Breast epithelium (tissue), 3 donors: ENCODE measurements around the gene PPP1CA.

Source experiments
- CTCF ChIP-seq, 3 donors: fragments of 450-650 bp; IDR thresholded peaks; one replicate each; pipeline ENCODE4 v1.5.1; 2016 to 2017; ENCODE audit warnings: antibody characterized with exemption in 3 of 3, mild to moderate bottlenecking in 3 of 3, moderate library complexity in 3 of 3
- POLR2A ChIP-seq: fragments of 450-650 bp; IDR thresholded peaks from one replicate; pipeline ENCODE4 v1.6.1; 2016; ENCODE audit warnings: antibody characterized with exemption, mild to moderate bottlenecking, moderate library complexity
- POLR2AphosphoS5 ChIP-seq, 3 donors: sonication (generic); formaldehyde crosslinking; IDR thresholded peaks; one replicate each; pipeline ENCODE4 v1.6.1; 2017; ENCODE audit warnings: antibody characterized with exemption in 3 of 3

DNA sequence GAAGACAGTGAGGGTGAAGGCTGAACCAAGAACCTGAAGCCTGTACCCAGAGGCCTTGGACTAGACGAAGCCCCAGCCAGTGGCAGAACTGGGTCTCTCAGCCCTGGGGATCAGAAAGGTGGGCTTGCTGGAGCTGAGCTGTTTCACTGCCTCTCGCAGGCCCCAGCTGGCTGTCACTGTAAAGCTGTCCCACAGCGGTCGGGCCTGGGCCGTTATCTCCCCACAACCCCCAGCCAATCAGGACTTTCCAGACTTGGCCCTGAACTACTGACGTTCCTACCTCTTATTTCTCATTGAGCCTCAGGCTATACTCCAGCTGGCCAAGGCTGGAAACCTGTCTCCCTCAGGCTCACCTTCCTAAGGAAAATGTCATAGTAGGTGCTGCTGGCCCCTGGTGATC is 4.1 kb downstream of the PPP1CA start:
- TF ChIP-seq CTCF (IDR thresholded peaks at IDR 0.05) (no peak), POLR2A (no peak), POLR2AphosphoS5 (IDR thresholded peaks at IDR 0.05) (no peak)
